IMR-90 (cell line): ENCODE measurements around the gene MYLK4. TPM values are rescaled to one million over a fixed set of nuclear protein-coding genes. Genes with fewer than 3 reads are reported as not detected.

ENCODE experiments used
- ATAC-seq: fragments of 200-7000 bp; cut with Tn5 transposase; 2 replicates; pipeline ENCODE4 v1.9.1; 2020; ENCODE audit warnings: low read depth, mild to moderate bottlenecking, moderate library complexity
- BruUV-seq: library from RNA; stranded (reverse); fragments of 400-500 nt; replicated peaks from 2 replicates; lab custom pipeline; 2021; lab: Mats Ljungman, UMichigan
- CTCF ChIA-PET: fragments of 300-600 bp; formaldehyde crosslinking; extraction: SDS; loops from one replicate; lab custom pipeline; 2021; ENCODE audit warnings: antibody characterized with exemption; lab: Yijun Ruan, JAX
- POLR2A ChIA-PET: fragments of 300-600 bp; sonication (Branson Sonifier 250); formaldehyde crosslinking; loops from one replicate; lab custom pipeline; 2022; ENCODE audit warnings: antibody characterized with exemption; ENCODE audit not compliant: unreplicated experiment; lab: Charles Lee
- DNase-seq: peaks from one replicate; pipeline ENCODE4 v3.0.0; 2013
- H2AFZ ChIP-seq: replicated peaks from 2 replicates; pipeline ENCODE3; 2013; ENCODE audit warnings: low read length, mild to moderate bottlenecking; ENCODE audit not compliant: poor library complexity
- H2AK5ac ChIP-seq: 2 replicates; pipeline ENCODE4 v1.6.1; 2013; ENCODE audit warnings: low read depth, low read length, inconsistent platforms
- H2AK9ac ChIP-seq: replicated peaks from 2 replicates; pipeline ENCODE3; 2013; ENCODE audit warnings: mild to moderate bottlenecking, low read depth, low read length, moderate library complexity; ENCODE audit not compliant: poor library complexity
- H2BK120ac ChIP-seq: 2 replicates; pipeline ENCODE4 v1.6.1; 2013; ENCODE audit warnings: low read depth, low read length, inconsistent platforms
- H2BK15ac ChIP-seq: 3 replicates; pipeline ENCODE4 v1.6.1; 2013; ENCODE audit warnings: low read depth, low read length, inconsistent platforms
- H2BK20ac ChIP-seq: 2 replicates; pipeline ENCODE4 v1.6.1; 2013; ENCODE audit warnings: low read depth, mild to moderate bottlenecking, inconsistent platforms, low read length, moderate library complexity
- H2BK5ac ChIP-seq: 2 replicates; pipeline ENCODE4 v1.6.1; 2013; ENCODE audit warnings: mild to moderate bottlenecking, low read depth, low read length, inconsistent platforms; ENCODE audit not compliant: poor library complexity, severe bottlenecking
- H3K14ac ChIP-seq: replicated peaks from 2 replicates; pipeline ENCODE4 v1.6.1; 2013; ENCODE audit warnings: low read depth, low read length, inconsistent platforms
- H3K18ac ChIP-seq: 2 replicates; pipeline ENCODE4 v1.6.1; 2013; ENCODE audit warnings: low read depth, low read length, control low read depth
- H3K23ac ChIP-seq: 2 replicates; pipeline ENCODE4 v1.6.1; 2013; ENCODE audit warnings: low read depth, low read length, inconsistent platforms
- H3K27ac ChIP-seq: 2 replicates; pipeline ENCODE4 v1.5.1; 2013; ENCODE audit warnings: mild to moderate bottlenecking, control low read depth, low read length; ENCODE audit not compliant: insufficient read depth
- H3K27me3 ChIP-seq: 2 replicates; pipeline ENCODE4 v1.6.1; 2013; ENCODE audit warnings: low read length; ENCODE audit not compliant: control insufficient read depth, insufficient read depth
- H3K36me3 ChIP-seq: 2 replicates; pipeline ENCODE4 v1.6.1; 2013; ENCODE audit warnings: low read length, mixed read lengths; ENCODE audit not compliant: control insufficient read depth, insufficient read depth
- H3K4ac ChIP-seq: 2 replicates; pipeline ENCODE4 v1.6.1; 2013; ENCODE audit warnings: low read depth, low read length, inconsistent platforms
- H3K4me1 ChIP-seq: 2 replicates; pipeline ENCODE4 v1.6.1; 2013; ENCODE audit warnings: low read length, mixed read lengths; ENCODE audit not compliant: control insufficient read depth, insufficient read depth
- H3K4me2 ChIP-seq: 2 replicates; pipeline ENCODE4 v1.6.1; 2013; ENCODE audit warnings: low read depth, mild to moderate bottlenecking, control low read depth, low read length, moderate library complexity
- H3K4me3 ChIP-seq: 2 replicates; pipeline ENCODE4 v1.5.1; 2013; ENCODE audit warnings: low read depth, mild to moderate bottlenecking, control low read depth, low read length, moderate library complexity; ENCODE audit not compliant: insufficient read depth
- H3K56ac ChIP-seq: 2 replicates; pipeline ENCODE4 v1.6.1; 2013; ENCODE audit warnings: low read length, inconsistent platforms; ENCODE audit not compliant: insufficient read depth; ENCODE audit errors: extremely low read depth
- H3K79me1 ChIP-seq, 2 experiments: 2 replicates each; pipeline ENCODE4 v1.6.1; 2013; ENCODE audit warnings: low read length in 2 of 2, inconsistent platforms in 1 of 2, low read depth in 1 of 2
- H3K9ac ChIP-seq: 2 replicates; pipeline ENCODE4 v1.6.1; 2013; ENCODE audit warnings: low read depth, low read length, control low read depth
- H3K9me1 ChIP-seq: 2 replicates; pipeline ENCODE4 v1.6.1; 2013; ENCODE audit warnings: low read length, inconsistent platforms; ENCODE audit not compliant: insufficient read depth
- H3K9me3 ChIP-seq: 2 replicates; pipeline ENCODE4 v1.6.1; 2013; ENCODE audit warnings: low read length; ENCODE audit not compliant: control insufficient read depth, insufficient read depth
- H4K20me1 ChIP-seq: 2 replicates; pipeline ENCODE4 v1.6.1; 2013; ENCODE audit warnings: low read length, inconsistent platforms; ENCODE audit not compliant: insufficient read depth
- H4K5ac ChIP-seq: 2 replicates; pipeline ENCODE4 v1.6.1; 2013; ENCODE audit warnings: mild to moderate bottlenecking, low read depth, low read length, control low read depth
- H4K8ac ChIP-seq, 2 experiments: 2 replicates each; pipeline ENCODE4 v1.6.1; 2013; ENCODE audit warnings: low read depth in 2 of 2, low read length in 2 of 2, control low read depth in 1 of 2, inconsistent platforms in 1 of 2
- H4K91ac ChIP-seq: 2 replicates; pipeline ENCODE4 v1.6.1; 2013; ENCODE audit warnings: low read depth, low read length, inconsistent platforms; ENCODE audit not compliant: insufficient read depth
- BHLHE40 ChIP-seq: fragments of 150-350 bp; IDR thresholded peaks from 2 replicates; pipeline ENCODE4 v1.6.1; 2016; ENCODE audit warnings: mild to moderate bottlenecking, low read depth, low read length
- CEBPB ChIP-seq: IDR thresholded peaks from 2 replicates; pipeline ENCODE4 v1.6.1; 2012; ENCODE audit warnings: low read depth, low read length, improper control_type of control experiment
- CHD1 ChIP-seq: IDR thresholded peaks from 2 replicates; pipeline ENCODE4 v1.6.1; 2012; ENCODE audit warnings: low read depth, low read length, improper control_type of control experiment
- CTCF ChIP-seq: conservative IDR thresholded peaks from 2 replicates; pipeline ENCODE4 v1.5.1; 2012; ENCODE audit warnings: mild to moderate bottlenecking, low read depth, low read length, improper control_type of control experiment
- FOS ChIP-seq: fragments of 150-350 bp; IDR thresholded peaks from 2 replicates; pipeline ENCODE4 v1.6.1; 2016; ENCODE audit warnings: low read depth, low read length
- MAFK ChIP-seq: IDR thresholded peaks from 2 replicates; pipeline ENCODE4 v1.6.1; 2012; ENCODE audit warnings: low read depth, low read length, improper control_type of control experiment
- MAZ ChIP-seq: IDR thresholded peaks from 2 replicates; pipeline ENCODE4 v1.6.1; 2012; ENCODE audit warnings: low read depth, mild to moderate bottlenecking, low read length, improper control_type of control experiment, moderate library complexity, borderline replicate concordance
- MXI1 ChIP-seq: IDR thresholded peaks from 2 replicates; pipeline ENCODE4 v1.6.1; 2012; ENCODE audit warnings: low read depth, mild to moderate bottlenecking, low read length, moderate library complexity, borderline replicate concordance
- POLR2A ChIP-seq: IDR thresholded peaks from 2 replicates; pipeline ENCODE4 v1.6.1; 2012; ENCODE audit warnings: mild to moderate bottlenecking, low read depth, low read length
- RAD21 ChIP-seq: IDR thresholded peaks from 2 replicates; pipeline ENCODE4 v1.6.1; 2012; ENCODE audit warnings: low read length, improper control_type of control experiment
- RFX5 ChIP-seq: IDR thresholded peaks from 2 replicates; pipeline ENCODE4 v1.8.0; 2012; ENCODE audit warnings: low read depth, mild to moderate bottlenecking, low read length, moderate library complexity
- SMC3 ChIP-seq: fragments of 150-350 bp; IDR thresholded peaks from 2 replicates; pipeline ENCODE4 v1.6.1; 2016; ENCODE audit warnings: low read depth, mild to moderate bottlenecking, antibody characterized with exemption, low read length, moderate library complexity
- WGBS, 2 experiments: methylation state at CpG; one replicate each; pipeline versions ENCODE4 v1.1.5 to v1.1.7; 2013; ENCODE audit warnings: missing lambda C conversion rate in 2 of 2; ENCODE audit not compliant: insufficient read length in 1 of 2; ENCODE audit errors: extremely low coverage in 2 of 2; 5-methylcytosine and 5-hydroxymethylcytosine counted together
- dilution Hi-C: fragments of 300-500 bp; cut with HindIII; formaldehyde crosslinking; loops from one replicate; pipeline ENCODE4 v1.14.3; 2018; ENCODE audit warnings: low sequenced_read_pairs; ENCODE audit not compliant: unreplicated experiment
- in situ Hi-C: fragments of 300-500 bp; cut with MboI; formaldehyde crosslinking; loops from 3 replicates; pipeline ENCODE4 v1.14.3; 2019; ENCODE audit warnings: low sequenced_read_pairs, inconsistent platforms, mixed read lengths
- intact Hi-C: fragments of 100-400 bp; cut with micrococcal nuclease; formaldehyde crosslinking; loops from 2 replicates; pipeline ENCODE4 v1.10.0; 2022
- polyA plus RNA-seq, 3 experiments: library from polyadenylated mRNA; depleted of rRNA; stranded (reverse); fragments of >200 nt; gene quantifications; 2 replicates each; pipeline ENCODE4 v1.2.3, GENCODE V29; 2012; ENCODE audit warnings: low replicate concordance in 1 of 3
- total RNA-seq: library from RNA; depleted of rRNA; stranded (reverse); fragments of >200 nt; gene quantifications from 2 replicates; pipeline ENCODE4 v1.2.3, GENCODE V29; 2012
- TF ChIP-seq, protein P1 (sequence below): fragments of 150-350 bp; IDR thresholded peaks from 2 replicates; pipeline ENCODE4 v1.6.1; 2016; ENCODE audit warnings: low read depth, mild to moderate bottlenecking, low read length, moderate library complexity, borderline replicate concordance

MYLK4 gene
- total and polyA plus RNA-seq, 2 of the 4 experiments (the other 2 are of a cell fraction), result under 0.01 to 0.07 TPM

DNA sequence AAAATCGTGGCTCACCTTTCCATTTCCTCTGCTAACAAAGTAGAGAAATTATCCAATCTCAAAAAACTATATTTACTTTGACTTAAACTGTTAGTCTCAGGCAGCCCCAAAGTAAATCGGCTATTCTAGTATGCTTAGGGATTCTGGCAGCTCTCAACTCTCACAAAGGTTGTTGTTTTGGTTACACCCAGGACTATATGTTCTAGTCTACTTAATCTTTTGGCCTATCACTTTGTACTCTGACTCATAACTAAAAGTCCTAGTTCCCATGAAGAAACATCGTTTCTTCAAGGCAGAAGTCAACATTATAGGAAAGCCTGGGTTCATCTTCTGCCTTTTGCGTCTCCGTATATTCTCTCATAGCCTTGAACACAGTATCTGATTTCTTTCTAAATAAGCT, 42.3 kb downstream of the MYLK4 start:
- DNase-seq (no peak), ATAC-seq (no peak)
- BruUV-seq, result no TSS peak
- whole genome bisulfite sequencing, 2 experiments, result 80% methylated on average over 1 of the region's 5 CpGs; no CpG with 5 or more reads in 1 of the 2 experiments
- Histone ChIP-seq H2AK9ac (no peak overlapping the region), H3K9me1 (peaks cover 4% of the 10 kb centered on the region), H3K27ac (no peak overlapping the region), H3K4ac (no peak overlapping the region), H3K4me1 (peaks cover 1% of the 10 kb centered on the region), H2BK15ac (no peak overlapping the region), H4K91ac (no peak overlapping the region), H3K9me3 (0 out of 2 replicates have a peak, but pooled peaks cover 2% of the 10 kb centered on the region), H2AFZ (no peak overlapping the region), H2AK5ac (no peak overlapping the region), H3K27me3 (peaks cover 2% of the 10 kb centered on the region), H3K14ac (no peak overlapping the region), H3K56ac (no peak overlapping the region), H2BK5ac (no peak overlapping the region), H3K23ac (no peak overlapping the region), H3K18ac (no peak overlapping the region), H4K8ac (no peak overlapping the region), H2BK120ac (no peak overlapping the region), H3K9ac (no peak overlapping the region), H3K4me2 (no peak overlapping the region), H4K20me1 (no peaks in the 10 kb centered on the region), H2BK20ac (no peak overlapping the region), H4K5ac (no peak overlapping the region), H3K4me3 (no peak overlapping the region), H3K79me1 (no peaks in the 10 kb centered on the region), H3K36me3 (no peaks in the 10 kb centered on the region)
- in situ Hi-C loops (no loop called here), dilution Hi-C loops (no loop called here), intact Hi-C loops (no loop called here)
- ChIA-PET POLR2A (no interaction called here), CTCF (no interaction called here)
- TF ChIP-seq MAZ, result no peak
- TF ChIP-seq, protein P1, sequence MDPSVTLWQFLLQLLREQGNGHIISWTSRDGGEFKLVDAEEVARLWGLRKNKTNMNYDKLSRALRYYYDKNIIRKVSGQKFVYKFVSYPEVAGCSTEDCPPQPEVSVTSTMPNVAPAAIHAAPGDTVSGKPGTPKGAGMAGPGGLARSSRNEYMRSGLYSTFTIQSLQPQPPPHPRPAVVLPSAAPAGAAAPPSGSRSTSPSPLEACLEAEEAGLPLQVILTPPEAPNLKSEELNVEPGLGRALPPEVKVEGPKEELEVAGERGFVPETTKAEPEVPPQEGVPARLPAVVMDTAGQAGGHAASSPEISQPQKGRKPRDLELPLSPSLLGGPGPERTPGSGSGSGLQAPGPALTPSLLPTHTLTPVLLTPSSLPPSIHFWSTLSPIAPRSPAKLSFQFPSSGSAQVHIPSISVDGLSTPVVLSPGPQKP, result no peak
- TF ChIP-seq CHD1, result no peak
- no peak for TF ChIP-seq RAD21
- TF ChIP-seq MAFK, result no peak
- TF ChIP-seq BHLHE40, result no peak
- no peak for TF ChIP-seq MXI1
- TF ChIP-seq RFX5, result no peak
- no peak for TF ChIP-seq POLR2A
- no peak for TF ChIP-seq CTCF
- no peak for TF ChIP-seq SMC3
- no peak for TF ChIP-seq CEBPB
- no peak for TF ChIP-seq FOS
